HG03342 (cell line): ENCODE results near the gene SLC44A4.
"Not testable (repeated sequence)": the region's sequence is repeated elsewhere in the genome, so short reads cannot be mapped to it uniquely, and the experiment has no call there.

Source experiments
- ATAC-seq: cut with Tn5 transposase; IDR thresholded peaks from one replicate; pipeline ENCODE4 v1.9.1; 2021; ENCODE audit warnings: mild to moderate bottlenecking, moderate library complexity; ENCODE audit not compliant: unreplicated experiment

Gene SLC44A4

DNA sequence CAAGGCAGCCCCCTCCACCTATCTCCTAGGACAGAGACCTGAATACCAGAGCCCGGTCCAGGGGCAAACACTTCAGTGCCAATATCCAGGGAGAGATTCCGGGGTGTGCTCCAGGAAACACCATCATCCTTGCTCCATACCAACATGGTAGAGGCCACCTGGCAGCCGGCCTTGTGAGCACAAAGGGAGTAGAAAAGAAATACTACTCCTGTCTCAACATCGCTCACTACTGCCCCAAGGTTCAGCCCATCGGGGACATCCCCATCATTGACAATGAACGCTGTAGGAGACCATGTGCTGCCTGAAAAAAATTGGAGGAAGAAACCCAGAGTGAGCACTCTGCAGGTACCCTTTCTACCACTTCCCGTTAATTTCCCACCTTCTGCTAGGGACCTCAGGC is 17.6 kb downstream of the SLC44A4 start:
- no peak for ATAC-seq

GRCh38 chr6:31860349-31860748 is 18.4 kb downstream of the SLC44A4 start:
- ATAC-seq = no peak

GRCh38 chr6:31859923-31860322 is 18.9 kb downstream of the SLC44A4 start:
- no peak for ATAC-seq

DNA sequence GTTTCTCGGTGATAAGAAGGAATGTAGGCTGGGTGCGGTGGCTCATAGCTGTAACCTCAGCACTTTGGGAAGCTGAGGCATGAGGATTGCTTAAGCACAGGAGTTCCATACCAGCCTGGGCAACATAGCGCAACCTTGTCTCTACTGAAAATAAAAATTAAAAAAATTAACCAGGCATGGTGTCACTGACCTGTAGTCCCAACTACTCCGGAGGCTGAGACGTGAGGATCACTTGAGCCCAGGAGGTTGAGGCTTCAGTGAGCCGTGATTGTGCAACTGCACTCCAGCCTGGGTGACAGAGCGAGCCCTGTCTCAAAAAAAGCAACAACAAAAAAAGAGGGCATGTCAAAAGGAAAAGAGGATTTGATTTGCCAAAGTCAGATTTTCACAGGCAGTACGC is 20.1 kb downstream of the SLC44A4 start:
- ATAC-seq = no peak

- ATAC-seq = not testable (repeated sequence)
These were observed 21.0 kb downstream of the SLC44A4 start for GRCh38 chr6:31857774-31858173.

DNA sequence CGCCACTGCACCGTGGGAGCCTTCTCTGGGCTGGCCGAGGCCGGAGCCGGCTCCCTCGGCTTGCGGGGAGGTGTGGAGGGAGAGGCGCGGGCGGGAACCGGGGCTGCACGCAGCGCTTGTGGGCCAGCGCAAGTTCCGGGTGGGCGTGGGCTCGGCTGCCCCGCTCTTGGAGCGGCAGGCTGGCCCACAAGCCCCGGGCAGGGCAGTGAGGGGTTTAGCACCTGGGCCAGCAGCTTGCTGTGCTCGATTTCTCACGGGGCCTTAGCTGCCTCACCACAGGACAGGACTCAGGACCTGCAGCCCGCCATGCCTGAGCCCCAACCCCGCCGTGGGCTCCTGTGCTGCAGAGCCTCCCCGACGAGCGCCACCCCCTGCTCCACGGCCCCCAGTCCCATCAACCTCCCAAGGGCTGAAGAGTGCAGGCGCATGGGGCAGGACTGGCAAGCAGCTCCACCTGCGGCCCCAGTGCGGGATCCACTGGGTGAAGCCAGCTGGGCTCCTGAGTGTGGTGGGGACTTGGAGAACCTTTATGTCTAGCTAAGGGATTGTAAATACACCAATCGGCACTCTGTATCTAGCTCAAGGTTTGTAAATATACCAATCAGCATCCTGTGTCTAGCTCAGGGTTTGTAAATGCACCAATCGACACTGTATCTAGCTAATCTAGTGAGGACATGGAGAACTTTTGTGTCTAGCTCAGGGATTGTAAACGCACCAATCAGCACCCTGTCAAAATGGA is 26.6 kb downstream of the SLC44A4 start:
- not testable (repeated sequence) for ATAC-seq

GRCh38 chr6:31851485-31851832 is 27.3 kb downstream of the SLC44A4 start:
- ATAC-seq = no peak

DNA sequence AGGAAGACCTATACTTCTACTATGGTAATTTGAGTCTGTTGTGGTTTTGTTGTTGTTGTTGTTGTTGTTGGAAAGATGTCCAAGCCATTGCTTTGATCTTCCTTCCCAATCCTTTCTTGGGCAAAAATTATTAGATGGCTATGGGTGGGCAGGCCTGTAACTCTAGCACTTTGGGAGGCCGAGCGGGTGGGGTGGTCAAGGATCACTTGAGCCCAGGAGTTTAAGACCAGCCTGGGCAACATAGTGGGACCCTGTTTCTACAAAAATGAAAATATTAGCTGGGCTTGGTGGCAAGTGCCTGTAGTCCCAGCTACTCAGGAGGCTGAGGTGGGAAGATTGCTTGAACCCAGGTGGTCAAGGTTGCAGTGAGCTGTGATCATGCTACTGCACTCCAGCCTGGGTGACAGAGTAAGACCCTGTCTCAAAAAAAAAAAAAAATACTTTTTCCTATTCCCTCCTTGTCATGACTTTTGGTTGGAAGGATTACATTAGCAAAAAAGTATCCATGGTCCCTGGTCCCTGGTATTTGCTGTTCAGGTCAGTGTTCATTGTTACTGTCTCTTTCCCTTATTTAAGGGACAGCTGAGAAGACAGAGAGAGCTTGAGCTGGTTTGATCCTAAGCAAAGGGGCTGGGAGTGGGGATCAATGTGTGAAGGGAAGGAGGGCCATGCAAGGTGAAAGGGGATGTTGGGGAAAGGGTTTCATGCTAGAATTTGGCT is 27.9 kb downstream of the SLC44A4 start:
- ATAC-seq = no peak

DNA sequence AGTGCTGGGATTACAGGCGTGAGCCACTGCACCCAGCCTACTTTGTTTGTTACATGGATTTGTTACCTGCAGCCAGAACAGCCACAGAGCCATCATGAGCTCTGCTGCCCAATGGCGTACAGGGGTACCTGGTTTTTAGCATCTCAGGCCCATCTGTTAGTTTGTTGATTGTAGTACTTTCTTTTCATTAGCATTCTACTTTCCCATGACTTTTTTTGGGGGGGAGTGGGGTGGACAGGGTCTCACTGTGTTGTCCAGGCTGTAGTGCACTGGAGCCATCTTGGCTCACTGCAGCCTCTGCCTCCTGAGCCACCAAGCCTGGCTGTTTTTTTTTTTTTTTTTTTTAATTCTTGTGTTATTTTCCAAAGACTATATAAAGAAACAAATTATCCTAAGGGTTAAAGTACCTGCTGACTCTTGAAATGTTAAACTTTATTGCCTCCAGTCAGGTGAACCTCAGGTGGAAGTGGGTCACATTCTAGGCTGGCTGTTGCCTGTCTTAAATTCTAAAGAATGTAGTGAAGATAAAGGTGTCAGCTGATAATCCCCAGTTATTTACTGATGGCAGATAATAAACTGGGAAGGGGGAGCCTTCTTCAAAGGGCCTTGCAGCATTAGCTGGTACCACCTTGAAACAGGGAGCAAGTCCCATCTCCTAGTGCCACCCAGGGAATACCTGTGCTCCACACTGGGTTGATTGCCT is 31.4 kb downstream of the SLC44A4 start:
- ATAC-seq = no peak

DNA sequence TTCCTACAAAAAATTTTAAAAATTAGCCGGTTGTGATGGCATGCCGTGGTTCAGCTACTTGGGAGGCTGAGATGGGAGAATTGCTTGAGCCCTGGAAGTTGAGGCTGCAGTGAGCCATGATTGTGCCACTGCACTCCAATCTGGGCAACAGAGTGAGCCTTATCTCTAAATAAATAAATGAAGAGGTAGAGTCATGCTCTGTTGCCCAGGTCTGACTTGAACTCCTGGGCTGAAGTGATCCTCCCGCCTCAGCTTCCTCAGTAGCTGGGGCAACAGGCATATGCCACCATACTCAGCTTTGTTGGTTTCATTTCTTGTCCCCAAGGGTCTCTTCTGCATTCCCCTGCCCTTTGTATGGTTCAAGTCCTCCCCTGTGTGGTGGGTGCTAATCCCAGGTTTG is 34.3 kb downstream of the SLC44A4 start:
- no peak for ATAC-seq

GRCh38 chr6:31842053-31842452 is 36.7 kb downstream of the SLC44A4 start:
- ATAC-seq = no peak

GRCh38 chr6:31839779-31840126 is 39.0 kb downstream of the SLC44A4 start:
- ATAC-seq = not testable (repeated sequence)

DNA sequence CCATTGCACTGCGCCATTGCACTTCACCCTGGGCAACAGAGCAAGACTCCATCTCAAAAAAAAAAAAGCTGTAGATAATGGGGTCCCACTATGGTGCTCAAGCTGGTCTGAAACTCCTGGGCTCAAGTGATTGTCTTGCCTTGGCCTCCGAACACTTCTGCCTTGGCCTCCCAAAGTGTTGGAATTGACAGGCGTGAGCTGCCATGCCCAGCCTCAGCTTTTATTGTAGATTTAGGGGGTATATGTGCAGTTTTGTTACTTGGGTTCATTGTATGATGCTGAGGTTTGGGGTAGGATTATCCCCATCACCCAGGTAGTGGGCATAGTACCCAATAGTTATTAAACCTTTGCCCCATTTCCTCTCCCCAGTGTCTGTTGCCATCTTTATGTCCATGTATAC is 39.8 kb downstream of the SLC44A4 start:
- ATAC-seq = no peak

- not testable (repeated sequence) for ATAC-seq
These were observed 40.7 kb downstream of the SLC44A4 start for GRCh38 chr6:31838114-31838553.

DNA sequence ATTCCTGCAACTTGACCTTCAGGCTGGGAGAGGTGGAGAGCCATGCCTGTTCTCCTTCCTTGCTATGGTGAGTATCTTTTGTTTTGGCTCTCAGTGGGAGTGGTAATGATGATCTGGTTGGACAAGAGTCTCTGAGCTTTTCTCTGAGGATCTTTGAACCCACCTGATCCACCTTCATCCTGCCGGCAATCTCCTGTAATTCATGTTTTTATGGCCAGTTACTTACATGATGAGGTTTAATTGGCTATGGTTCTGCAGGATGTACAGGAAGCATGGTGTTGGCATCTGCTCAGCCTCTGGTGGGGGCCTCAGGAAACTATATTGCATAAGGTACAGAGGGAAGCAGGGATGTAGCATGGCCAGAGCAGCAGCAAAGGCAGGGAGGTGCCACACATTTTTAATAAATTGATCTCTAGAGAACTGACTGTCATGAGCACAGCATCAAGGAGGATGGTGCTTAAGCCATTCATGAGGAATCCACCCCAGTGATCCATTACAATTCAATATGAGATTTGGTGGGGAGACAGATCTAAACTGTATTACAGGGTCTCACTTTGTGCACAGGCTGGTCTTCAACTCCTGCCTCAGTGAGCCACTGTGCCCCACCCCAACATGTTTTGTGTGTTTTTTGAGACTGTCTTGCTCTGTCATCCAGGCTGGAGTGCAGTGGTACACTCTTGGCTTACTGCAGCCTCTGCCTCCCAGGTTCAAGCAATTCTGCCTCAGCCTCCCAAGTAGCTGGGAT is 41.3 kb downstream of the SLC44A4 start:
- no peak for ATAC-seq

- ATAC-seq = no peak
These were observed 42.1 kb downstream of the SLC44A4 start for GRCh38 chr6:31836474-31837368.

DNA sequence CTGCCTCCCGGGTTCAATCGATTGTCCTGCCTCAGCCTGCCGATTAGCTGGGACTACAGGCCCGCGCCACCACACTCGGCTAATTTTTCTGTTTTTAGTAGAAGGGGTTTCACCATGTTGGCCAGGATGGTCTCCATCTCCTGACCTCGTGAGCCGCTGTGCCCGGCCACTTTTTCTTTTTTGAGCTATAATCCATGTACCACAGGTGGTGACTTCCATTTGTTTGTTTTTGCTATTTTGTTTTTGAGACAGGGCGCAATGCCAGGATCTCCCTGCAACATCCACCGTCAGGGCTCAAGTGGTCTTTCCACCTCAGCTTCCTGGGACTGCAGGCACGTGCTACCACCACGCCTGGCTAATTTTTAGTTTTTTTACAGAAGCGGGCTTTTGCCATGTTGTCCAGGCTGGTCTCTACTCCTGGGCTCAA is 42.7 kb downstream of the SLC44A4 start:
- no peak for ATAC-seq

DNA sequence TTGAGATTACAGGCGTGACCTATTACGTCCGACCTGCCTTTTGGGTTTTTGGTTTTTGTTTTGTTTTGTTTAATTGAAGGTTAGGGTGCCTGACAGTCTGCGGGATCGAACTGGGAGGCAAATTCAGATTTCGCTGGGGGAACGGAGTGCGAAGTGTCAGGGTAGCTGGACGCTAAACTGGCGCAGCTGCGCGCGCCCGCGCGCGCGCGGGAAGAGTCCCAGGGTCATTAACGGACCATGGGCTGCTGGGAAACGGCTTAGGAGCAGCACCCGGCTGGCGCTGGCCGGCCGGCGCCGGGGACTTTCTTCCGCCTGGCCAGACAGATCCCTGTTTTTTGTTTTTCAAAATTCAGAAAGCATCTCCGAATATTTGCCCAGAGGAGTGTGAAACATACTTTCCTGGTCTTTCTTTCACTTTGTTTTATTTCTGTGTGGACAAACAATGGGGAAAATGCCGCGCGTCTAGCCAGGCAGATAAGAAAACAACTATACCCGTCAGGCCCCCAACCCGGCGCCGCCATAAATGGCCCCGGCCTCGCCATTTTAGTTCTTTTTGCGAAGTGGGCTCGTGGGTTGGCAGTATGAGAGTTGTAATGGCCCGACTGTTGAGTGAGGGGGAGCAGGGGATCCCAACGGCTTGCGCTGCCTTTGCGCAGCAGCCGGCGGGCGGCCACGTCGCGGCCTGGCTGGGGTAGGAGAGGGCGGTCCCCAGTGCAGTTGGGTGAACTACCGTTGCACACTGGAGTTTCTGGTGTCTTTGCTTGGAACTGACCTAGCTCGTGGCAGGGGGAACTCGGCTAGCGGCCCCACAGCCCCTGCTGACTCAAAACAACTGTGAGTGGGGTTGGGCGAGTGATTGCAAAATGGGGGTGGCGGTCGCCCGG is 44.2 kb downstream of the SLC44A4 start:
- ATAC-seq = no peak
